GM08714 (cell line): Measurements from ENCODE around the gene PLXNA1.
A peak's percentile ranks its signal among the peaks of the same experiment; 100 is the strongest.

ENCODE experiments used
- H3K4me3 ChIP-seq: fragments of 200-500 bp; sonication (Bioruptor generic); 2 replicates; pipeline ENCODE4 v1.5.1; 2014; ENCODE audit warnings: mild to moderate bottlenecking, low read length, inconsistent platforms
- ZNF274 ChIP-seq: IDR thresholded peaks from 2 replicates; pipeline ENCODE4 v1.6.1; 2012; ENCODE audit warnings: mild to moderate bottlenecking, low read depth, low read length

Gene PLXNA1

DNA sequence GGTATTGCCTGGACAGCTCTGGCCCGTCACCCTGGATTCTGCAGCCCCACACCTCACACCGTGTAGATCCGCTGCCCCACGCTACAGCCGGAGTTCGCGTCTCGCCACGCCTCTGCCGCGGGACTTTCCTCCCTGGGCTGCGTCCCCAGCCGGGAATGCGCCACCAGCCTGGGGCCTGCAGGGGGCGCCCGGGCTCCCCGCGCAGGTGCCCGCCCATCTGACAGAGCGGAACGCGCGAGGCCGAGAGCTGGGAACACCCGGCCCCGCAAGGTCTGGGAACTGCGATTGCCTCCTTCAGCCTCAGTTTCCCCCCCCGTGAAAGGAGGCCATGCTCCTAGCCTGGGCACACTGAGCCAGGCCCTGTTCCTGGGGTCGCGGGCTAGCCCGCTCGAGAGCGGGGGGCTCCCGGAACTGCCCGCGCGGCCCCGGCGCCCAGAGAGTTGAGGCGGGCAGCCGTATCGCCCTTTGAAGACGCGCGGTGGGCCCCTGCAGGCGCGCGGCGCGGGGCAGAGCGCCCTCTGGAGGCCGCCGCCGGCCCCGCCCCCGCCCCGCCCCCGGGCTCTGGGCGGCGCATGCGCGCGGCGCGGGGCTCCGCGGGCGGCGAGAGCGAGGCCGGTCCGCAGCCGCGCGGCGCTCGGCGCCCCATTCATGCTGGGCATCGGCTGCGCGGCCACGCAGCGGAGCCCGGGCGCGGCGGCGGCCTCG, at the start of gene PLXNA1:
TSS of gene PLXNA1 (plus strand) at position 645 of the 705 bp plus-strand sequence. CDS start 5,479 bp downstream, outside the sequence.
- H3K4me3 ChIP-seq: peak within 1 kb of the TSS; percentile 51; the same call in 1 of the 2 replicates
- no peak for TF ChIP-seq ZNF274

DNA sequence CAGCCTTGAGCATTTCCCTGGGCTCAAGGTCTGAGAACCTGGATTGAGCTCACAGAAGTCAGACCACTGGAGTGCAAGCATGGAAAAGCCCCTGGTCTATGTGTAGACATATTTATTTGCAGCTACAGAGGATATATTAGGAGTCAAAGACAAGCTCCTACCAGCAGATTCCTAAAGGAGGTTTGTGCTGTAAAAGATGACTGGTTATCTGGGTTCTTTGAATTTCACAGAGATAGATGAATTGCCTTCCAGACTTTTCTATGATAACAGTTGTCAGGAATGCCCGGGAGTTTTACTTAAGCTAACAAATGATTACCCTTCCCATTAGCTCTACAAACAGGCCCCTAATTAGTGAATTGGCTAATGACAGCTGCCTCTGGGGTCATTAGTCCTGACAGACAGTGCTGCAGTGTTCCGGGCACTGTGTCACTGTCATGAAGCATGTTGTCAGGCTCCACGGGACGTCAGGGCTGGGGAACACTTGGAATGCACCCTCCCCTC, 48.8 kb upstream of the PLXNA1 start:
- TF ChIP-seq ZNF274: no peak

DNA sequence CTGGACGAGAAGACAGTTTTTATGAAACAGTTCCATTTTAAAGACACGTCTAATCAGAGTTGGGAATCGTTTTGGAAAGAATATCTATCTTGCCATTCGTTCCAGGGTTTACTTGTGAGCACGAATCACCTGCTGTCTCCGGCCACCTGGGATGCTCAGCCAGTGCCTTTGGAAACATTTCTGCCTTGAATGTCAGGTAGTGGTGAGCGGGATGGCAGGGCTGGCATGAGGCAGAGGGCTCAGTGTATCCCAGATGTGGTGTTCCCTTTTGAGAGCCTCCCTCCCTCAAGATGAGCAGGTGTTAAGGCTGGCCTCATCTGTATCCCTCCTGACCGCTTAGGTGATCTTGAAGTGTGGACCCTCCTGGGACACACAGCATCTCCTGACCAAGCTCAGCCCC, 47.9 kb upstream of the PLXNA1 start:
- TF ChIP-seq ZNF274: no peak
- H3K4me3 ChIP-seq: no peak overlapping the region

More for the DNA sequence above, 48.8 kb upstream of the PLXNA1 start:
- H3K4me3 ChIP-seq: no peak overlapping the region

DNA sequence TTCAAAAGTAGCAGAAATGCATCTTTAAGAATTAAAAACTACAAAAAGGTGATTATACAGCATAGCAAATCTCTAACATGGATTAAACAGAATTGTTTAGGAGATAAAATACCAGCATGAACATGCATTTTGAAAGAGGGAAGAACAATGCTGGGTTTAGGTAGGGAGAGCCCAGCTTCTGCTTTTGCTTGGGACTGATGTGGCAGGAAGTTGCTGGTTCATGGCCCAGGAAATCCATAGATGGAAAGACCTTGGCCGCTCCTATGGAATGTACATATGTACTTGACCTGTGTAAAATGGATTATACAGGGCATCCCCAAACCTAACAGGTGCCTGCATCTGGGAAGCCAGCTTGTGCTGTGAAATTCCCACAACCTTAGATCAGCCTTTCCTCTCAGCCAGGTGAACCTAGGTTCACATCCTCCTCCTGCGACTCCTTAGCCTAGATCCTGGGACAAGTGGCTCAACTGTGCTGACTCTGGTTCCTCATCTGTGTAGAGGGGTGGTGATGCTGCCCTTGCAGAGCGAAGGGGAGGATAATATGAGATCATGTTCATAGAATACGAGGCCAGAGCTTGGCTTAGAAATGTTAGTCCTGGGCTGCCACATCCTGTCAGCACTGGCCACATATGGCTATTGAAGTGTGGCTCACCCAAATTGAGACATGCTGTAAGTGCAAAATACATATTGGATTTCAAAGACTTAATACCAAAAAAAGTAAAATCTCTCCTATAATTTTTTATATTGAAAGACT, 47.0 kb upstream of the PLXNA1 start:
- no peak overlapping the region for H3K4me3 ChIP-seq
- TF ChIP-seq ZNF274: no peak

DNA sequence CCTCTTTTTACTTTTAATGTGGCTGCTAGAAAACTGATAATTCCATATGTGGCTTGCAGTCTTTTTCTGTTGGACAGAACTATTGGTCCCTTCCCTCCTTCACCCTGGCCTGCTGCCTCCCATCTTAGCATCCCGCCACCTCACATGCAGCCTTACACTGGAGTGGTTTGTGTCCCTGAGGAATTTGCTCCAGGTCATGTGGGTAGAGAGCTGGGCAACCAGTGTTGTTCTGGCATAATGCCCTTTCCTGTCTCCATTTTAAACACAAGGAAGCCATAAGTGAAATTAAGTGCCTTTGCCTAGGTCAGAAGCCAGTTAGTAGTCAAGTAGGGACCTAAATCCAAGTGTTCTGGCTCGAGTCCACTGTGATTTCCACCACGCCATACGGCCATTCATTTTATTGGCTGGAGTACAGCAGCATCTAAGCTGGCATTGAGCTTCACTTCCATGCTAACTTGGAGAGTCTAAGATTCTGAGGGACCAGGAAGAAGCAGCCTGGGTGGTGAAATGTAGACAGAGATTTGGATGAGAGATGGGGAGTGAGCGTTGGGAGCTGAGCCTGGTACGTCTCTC, 46.0 kb upstream of the PLXNA1 start:
- H3K4me3 ChIP-seq: no peak overlapping the region
- no peak for TF ChIP-seq ZNF274

DNA sequence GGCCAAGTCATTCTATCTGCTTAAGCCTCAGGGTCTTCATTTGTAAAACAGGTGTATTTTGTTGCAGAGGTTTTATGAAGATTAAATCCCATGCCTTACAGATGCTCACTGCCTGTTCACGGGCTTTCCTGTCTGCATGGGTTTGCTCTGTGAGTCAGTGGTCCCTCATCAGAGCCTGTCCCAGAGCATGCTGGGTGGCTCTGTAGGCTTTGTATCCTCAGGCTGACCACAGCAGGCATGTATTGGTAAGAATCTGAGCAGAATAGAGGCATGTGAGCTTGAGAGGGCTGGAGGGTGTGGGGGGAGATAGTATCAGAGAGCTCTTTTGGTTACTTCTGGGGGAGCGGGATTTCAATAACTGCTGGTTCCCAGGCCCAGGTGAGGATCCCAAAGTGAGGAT, 45.4 kb upstream of the PLXNA1 start:
- TF ChIP-seq ZNF274: no peak
- no peak overlapping the region for H3K4me3 ChIP-seq

DNA sequence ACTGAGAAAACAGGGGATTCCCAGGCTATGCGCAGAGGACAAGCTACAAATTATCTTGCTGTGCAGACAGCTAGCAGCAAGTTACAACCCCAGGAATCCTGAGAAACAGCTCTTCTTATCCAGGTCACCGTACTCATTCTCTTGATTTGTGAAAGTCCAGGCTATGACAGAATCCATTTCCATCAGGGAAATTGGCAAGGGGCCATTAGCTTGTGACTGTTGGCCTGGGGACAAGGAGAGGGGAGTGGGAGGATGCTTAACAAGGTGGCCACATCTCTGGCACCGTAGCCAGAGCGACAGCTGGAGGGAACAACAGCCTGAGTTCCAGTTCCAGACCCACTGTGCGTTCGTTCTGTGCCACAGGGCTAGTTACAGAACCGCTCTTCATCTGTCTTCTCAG, 44.9 kb upstream of the PLXNA1 start:
- no peak for TF ChIP-seq ZNF274
- H3K4me3 ChIP-seq: no peak overlapping the region

DNA sequence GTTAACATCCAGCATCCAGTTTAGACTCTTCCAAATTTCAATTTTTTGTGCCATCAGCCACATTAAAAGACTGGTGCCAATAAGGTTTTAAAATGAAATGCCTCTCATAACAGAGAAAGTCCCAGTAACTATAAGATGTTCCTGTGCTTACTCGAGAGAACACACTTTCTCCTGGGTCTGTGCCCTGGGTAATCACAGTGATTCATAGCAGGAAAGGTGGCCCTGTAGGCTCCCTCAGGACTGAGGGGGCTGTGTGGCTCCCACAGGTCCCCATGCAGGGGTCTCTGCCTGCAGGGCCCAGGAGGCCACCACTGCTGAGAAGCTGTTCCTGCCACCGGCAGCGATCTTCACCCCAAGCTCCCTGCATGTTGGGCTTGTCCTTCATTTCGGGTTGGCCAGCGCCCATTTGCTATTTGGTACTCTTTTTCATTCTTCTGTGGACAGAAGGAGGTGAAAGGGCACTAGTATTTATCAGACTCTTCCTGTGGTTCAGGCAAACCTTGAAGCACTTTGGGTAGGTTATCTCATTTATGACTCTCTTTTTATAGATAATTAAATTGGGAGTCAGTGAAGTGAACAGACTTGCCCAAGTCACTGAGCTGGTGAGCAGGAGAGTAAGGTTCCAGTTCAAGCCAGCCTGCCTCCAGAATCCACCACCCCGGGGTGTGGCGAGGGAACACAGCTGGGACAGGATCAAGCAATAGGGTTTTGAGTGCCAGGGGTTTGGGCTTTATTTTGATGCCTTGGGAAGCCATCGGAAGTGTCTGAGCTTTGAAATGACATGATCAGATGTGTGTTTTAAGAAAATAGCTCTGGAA, 44.2 kb upstream of the PLXNA1 start:
- no peak overlapping the region for H3K4me3 ChIP-seq
- no peak for TF ChIP-seq ZNF274

DNA sequence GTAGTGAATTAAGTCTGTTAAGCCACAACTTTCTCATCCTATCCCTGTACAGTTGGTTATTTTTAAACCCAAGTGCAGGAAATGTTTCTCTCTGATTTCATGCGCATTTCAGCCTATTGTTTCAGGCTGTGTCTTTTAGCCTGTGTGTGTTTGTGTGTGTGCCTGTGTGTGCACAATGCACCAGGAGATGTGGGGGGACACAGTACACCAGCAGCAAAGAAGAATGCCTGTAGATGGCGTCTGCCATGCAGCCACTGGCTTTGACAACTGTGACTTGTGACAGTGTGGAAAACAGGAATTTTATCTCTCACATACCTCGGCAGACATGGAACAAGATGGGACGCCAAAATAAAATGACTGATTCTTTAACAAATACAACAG, 43.6 kb upstream of the PLXNA1 start:
- TF ChIP-seq ZNF274: no peak
- H3K4me3 ChIP-seq: no peak overlapping the region

DNA sequence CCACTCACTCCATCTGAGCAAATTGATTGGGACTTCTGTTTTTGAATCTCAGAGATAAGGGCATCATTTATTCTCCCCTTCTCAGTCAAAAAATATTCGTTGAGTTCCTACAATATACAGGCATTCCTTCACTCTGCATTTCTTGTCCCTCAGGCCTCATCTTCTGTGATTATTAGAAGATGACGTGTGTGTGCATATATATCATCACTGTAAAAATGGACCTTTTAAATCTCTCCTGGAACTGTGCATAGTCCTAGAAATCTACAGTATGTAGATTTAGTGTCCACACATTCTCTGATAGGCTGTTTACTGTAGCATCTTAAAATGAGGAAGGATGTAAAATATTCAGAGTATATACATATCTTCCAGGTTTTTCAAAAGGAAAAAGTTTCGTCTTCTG, 43.2 kb upstream of the PLXNA1 start:
- no peak for TF ChIP-seq ZNF274
- no peak overlapping the region for H3K4me3 ChIP-seq

DNA sequence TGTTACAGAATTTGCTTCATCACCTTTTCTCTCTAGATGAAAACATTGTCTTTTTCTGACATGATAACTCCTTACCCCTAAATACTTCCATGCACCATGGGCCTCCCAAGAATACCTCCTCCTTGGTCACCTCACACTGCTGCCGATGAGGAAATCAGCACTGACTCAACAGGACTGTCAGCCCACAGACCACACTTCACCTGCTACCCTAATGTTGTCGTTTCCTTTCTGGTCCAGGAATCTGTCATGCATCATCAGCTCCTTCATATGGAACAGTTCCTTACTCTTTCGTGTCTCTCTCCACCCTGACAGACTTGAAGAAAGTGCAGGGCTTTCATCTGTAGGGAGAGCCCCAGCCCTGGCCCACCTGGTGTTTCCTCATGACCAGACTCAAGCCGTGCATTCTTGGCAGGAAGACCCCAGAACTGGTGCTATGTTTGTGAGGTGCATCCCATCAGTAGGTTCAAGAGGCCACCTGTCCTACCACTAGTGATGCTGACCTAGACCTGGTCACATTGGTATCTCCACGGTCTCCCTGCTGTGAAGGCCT, 41.1 kb upstream of the PLXNA1 start:
- no peak for TF ChIP-seq ZNF274
- H3K4me3 ChIP-seq: no peak overlapping the region

DNA sequence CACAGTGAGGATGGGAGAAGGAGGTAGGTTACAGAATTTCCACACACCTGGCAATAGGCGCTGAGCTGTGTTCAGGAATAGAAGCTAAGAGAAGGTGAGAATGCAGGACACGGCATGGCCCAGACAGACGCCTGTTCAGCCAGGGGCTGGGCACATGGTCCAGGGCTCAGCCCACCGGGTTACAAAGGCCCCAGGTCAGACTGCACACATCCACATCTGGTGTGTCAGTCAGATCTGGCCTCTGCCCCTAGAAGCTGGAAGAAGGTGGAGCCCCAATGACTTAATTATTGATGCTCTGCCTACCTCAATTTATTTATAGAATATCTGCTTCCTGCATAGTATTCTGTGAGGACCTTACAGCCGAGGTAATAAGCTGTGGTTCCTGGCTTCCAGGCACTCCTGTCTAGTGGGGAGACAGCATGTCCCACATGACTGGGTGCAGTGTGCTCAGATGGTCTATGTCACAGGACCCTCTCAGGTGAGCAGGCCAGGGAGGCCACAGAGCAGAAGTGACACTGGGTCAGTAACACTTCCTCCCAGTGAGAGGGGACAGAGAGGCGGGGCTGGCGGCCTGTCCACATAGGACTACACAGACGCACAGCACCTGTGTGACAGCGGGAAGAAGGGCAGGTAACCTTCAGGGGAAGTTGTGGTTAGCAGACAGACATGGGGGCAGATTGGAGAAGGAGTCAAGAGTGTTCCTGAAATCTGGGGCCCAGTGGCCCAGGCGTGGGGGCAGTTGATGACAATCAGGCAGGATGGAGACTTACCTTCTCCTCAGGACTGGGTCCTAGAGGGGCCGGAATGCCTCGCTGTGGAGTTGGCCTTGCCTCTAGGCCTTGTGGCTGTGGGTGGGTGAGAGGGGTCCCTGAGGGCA, 38.6 kb upstream of the PLXNA1 start:
- TF ChIP-seq ZNF274: no peak
- no peak overlapping the region for H3K4me3 ChIP-seq

DNA sequence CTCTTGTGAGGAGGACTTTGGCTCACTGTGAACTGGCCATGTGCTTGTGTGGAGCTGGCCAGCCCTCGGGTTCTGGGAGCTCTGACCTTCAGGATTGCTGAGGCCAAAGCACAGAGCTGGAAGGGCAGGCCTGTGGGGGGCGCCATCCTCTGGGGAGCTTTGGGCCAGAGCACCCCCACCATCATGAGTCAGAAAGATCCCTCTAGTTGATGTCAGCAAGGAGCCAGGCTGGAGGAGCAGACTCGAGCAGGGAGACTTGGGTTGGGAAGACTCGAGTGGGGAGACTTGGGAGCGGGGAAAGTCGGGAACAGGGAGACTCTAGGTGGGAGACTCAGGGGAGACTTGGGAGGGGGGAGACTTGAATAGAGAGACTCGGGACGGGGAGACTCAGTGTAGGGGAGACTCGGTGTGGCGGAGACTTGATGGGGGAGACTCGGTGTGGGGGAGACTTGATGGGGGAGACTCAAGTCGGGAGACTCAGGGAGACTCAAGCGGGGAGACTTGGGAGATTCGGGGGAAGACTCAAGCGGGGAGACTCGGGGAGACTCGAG, 37.7 kb upstream of the PLXNA1 start:
- no peak overlapping the region for H3K4me3 ChIP-seq
- no peak for TF ChIP-seq ZNF274
